SK-N-SH (cell line): ENCODE results near the gene METTL23. TPM values are rescaled to one million over a fixed set of nuclear protein-coding genes. Genes with fewer than 3 reads are reported as not detected.
A peak's percentile ranks its signal among the peaks of the same experiment; 100 is the strongest.

ENCODE experiments used
- CHD2 ChIP-seq: fragments of 150-350 bp; IDR thresholded peaks from 2 replicates; pipeline ENCODE4 v1.6.1; 2018; ENCODE audit warnings: low read length; ENCODE audit not compliant: partially characterized antibody
- ELF1 ChIP-seq: IDR thresholded peaks from 2 replicates; pipeline ENCODE4 v1.4.0; 2012
- EP300 ChIP-seq, 2 experiments: IDR thresholded peaks; 2 replicates each; pipeline versions ENCODE4 v1.4.0 to v1.6.1; 2012; ENCODE audit warnings: borderline replicate concordance in 1 of 2, low read depth in 1 of 2, low read length in 1 of 2
- FOSL2 ChIP-seq: IDR thresholded peaks from 2 replicates; pipeline ENCODE4 v1.4.0; 2012; ENCODE audit warnings: low read depth, mild to moderate bottlenecking, moderate library complexity, borderline replicate concordance
- FOXJ3 ChIP-seq: sonication (generic); formaldehyde crosslinking; IDR thresholded peaks from 2 replicates; pipeline ENCODE4 v1.5.1; 2020; ENCODE audit warnings: mild to moderate bottlenecking, missing genetic modification reagents
- FOXM1 ChIP-seq: IDR thresholded peaks from 2 replicates; pipeline ENCODE4 v1.4.0; 2012; ENCODE audit warnings: low read depth, mild to moderate bottlenecking
- GABPA ChIP-seq: IDR thresholded peaks from 2 replicates; pipeline ENCODE4 v1.4.0; 2012; ENCODE audit warnings: low read depth, mild to moderate bottlenecking
- GATA2 ChIP-seq: sonication (generic); formaldehyde crosslinking; IDR thresholded peaks from 2 replicates; pipeline ENCODE4 v1.5.0; 2020; ENCODE audit warnings: mild to moderate bottlenecking, missing genetic modification reagents
- IRF3 ChIP-seq: fragments of 150-350 bp; IDR thresholded peaks from 2 replicates; pipeline ENCODE4 v1.6.1; 2016; ENCODE audit warnings: mild to moderate bottlenecking, low read depth, low read length
- JUND ChIP-seq: IDR thresholded peaks from 2 replicates; pipeline ENCODE4 v1.4.0; 2012
- MAX ChIP-seq: IDR thresholded peaks from 2 replicates; pipeline ENCODE4 v1.4.0; 2012; ENCODE audit warnings: low read depth
- MEF2A ChIP-seq: IDR thresholded peaks from 2 replicates; pipeline ENCODE4 v1.4.0; 2012; ENCODE audit warnings: low read depth, borderline replicate concordance
- MXI1 ChIP-seq: IDR thresholded peaks from 2 replicates; pipeline ENCODE4 v1.6.1; 2012; ENCODE audit warnings: mild to moderate bottlenecking, low read depth, low read length, improper control_type of control experiment
- NRF1 ChIP-seq: IDR thresholded peaks from 2 replicates; pipeline ENCODE4 v1.6.1; 2012; ENCODE audit warnings: low read depth, mild to moderate bottlenecking, low read length
- PBX3 ChIP-seq: IDR thresholded peaks from 2 replicates; pipeline ENCODE4; 2012
- POLR2AphosphoS5 ChIP-seq: IDR thresholded peaks from 2 replicates; pipeline ENCODE4 v1.6.1; 2012; ENCODE audit warnings: low read depth, low read length
- RAD21 ChIP-seq: IDR thresholded peaks from 2 replicates; pipeline ENCODE4 v1.6.1; 2012; ENCODE audit warnings: mild to moderate bottlenecking, low read length
- RCOR1 ChIP-seq: fragments of 150-350 bp; IDR thresholded peaks from 2 replicates; pipeline ENCODE4 v1.6.1; 2017; ENCODE audit warnings: antibody characterized with exemption, low read length
- REST ChIP-seq: IDR thresholded peaks from 2 replicates; pipeline ENCODE4 v1.6.1; 2012; ENCODE audit warnings: mild to moderate bottlenecking, low read depth, low read length, moderate library complexity
- RFX5 ChIP-seq: IDR thresholded peaks from 2 replicates; pipeline ENCODE4 v1.6.1; 2012; ENCODE audit warnings: mild to moderate bottlenecking, improper control_type of control experiment, low read length
- RXRA ChIP-seq: IDR thresholded peaks from 2 replicates; pipeline ENCODE4 v1.4.0; 2012; ENCODE audit warnings: low read depth, mild to moderate bottlenecking, borderline replicate concordance
- SMC3 ChIP-seq: IDR thresholded peaks from 2 replicates; pipeline ENCODE4 v1.6.1; 2012; ENCODE audit warnings: low read depth, low read length, improper control_type of control experiment
- TEAD4 ChIP-seq: IDR thresholded peaks from 2 replicates; pipeline ENCODE4 v1.4.0; 2012; ENCODE audit warnings: mild to moderate bottlenecking, borderline replicate concordance; ENCODE audit not compliant: insufficient read depth
- USF1 ChIP-seq: IDR thresholded peaks from 2 replicates; pipeline ENCODE4 v1.4.0; 2012; ENCODE audit warnings: low read depth, borderline replicate concordance
- ZBTB33 ChIP-seq: IDR thresholded peaks from 2 replicates; pipeline ENCODE4 v1.4.0; 2012; ENCODE audit warnings: low read depth, borderline replicate concordance
- polyA plus RNA-seq, 3 experiments: library from polyadenylated mRNA; depleted of rRNA; stranded (reverse); fragments of >200 nt; gene quantifications; 2 replicates each; pipeline ENCODE4 v1.2.3, GENCODE V29; 2012

Gene METTL23
- polyA plus RNA-seq, 1 of the 3 experiments (the other 2 are of a cell fraction): 75.9 TPM

- TF ChIP-seq REST (no peak; the same call in 1 of the 2 replicates), RCOR1 (no peak), MXI1 (no peak), GATA2 (CRISPR knock-in tag) (0 out of 2 replicates have a peak, but pooled peaks have one; percentile 16), FOXJ3 (CRISPR knock-in tag) (0 out of 2 replicates have a peak, but pooled peaks have one; percentile 44), FOSL2 (no peak; the same call in 1 of the 2 replicates), RFX5 (no peak), GABPA (peak; percentile 34; the same call in 1 of the 2 replicates), JUND (no peak), USF1 (no peak), CHD2 (peak; percentile 76), MEF2A (no peak), TEAD4 (peak; percentile 92), ZBTB33 (no peak; the same call in 1 of the 2 replicates), IRF3 (no peak), PBX3 (0 out of 2 replicates have a peak, but pooled peaks have one; percentile 17), RAD21 (no peak), POLR2AphosphoS5 (peak; percentile 16; the same call in 1 of the 2 replicates), ELF1 (no peak), NRF1 (no peak), EP300 (IDR thresholded peaks at IDR 0.05; ENCODE audit: borderline replicate concordance in 1 of 2, low read depth in 1 of 2, low read length in 1 of 2) (no peak), MAX (no peak), FOXM1 (no peak), RXRA (no peak), SMC3 (no peak)
- TF ChIP-seq, all 33 proteins: peak for 11
Observed at GRCh38 chr17:76736349-76737081, 9.9 kb downstream of the METTL23 start (continued).
